Measurements from ENCODE around the gene MTMR11. TPM values are rescaled to one million over a fixed set of nuclear protein-coding genes. Genes with fewer than 3 reads are reported as not detected.

MTMR11 gene
- total RNA-seq, 2 experiments from 2014 or later = 0.51 to 0.86 TPM

GRCh38 chr1:149977345-149977744 is 40.7 kb upstream of the MTMR11 start:
- ChIA-PET CTCF (interaction anchor here (2.2 kb wide), 1 partner anchor 15 kb away, joined by 8 read pairs; no protein-coding TSS in a partner anchor), POLR2A (no interaction called here)
- no peak for ATAC-seq
- Mint-ChIP-seq H3K27ac (no peak overlapping the region), H3K4me3 (no peak overlapping the region), H3K36me3 (ENCODE audit: low read depth) (peaks cover 24% of the 10 kb centered on the region), H3K9me3 (no peaks in the 10 kb centered on the region), H3K27me3 (no peaks in the 10 kb centered on the region), H3K4me1 (ENCODE audit: low read depth) (peaks cover 27% of the 10 kb centered on the region)
- DNase-seq = no peak
- TF ChIP-seq CTCF (IDR thresholded peaks at IDR 0.05) = no peak
- intact Hi-C loops (cut with micrococcal nuclease) = no loop called here

- ATAC-seq (no peak), DNase-seq (no peak)
- no peaks in the 10 kb centered on the region for H3K27me3 Mint-ChIP-seq
- TF ChIP-seq CTCF (IDR thresholded peaks at IDR 0.05) = no peak
- POLR2A ChIA-PET = no interaction called here
- intact Hi-C loops (cut with micrococcal nuclease) = no loop called here
- peaks cover 31% of the 10 kb centered on the region for H3K36me3 Mint-ChIP-seq (ENCODE audit: low read depth)
- H3K4me1 Mint-ChIP-seq (ENCODE audit: low read depth) = no peaks in the 10 kb centered on the region
- CTCF ChIA-PET = interaction anchor here (1.9 kb wide), 1 partner anchor 11 kb away, joined by 11 read pairs; no protein-coding TSS in a partner anchor
- no peak overlapping the region for H3K4me3 Mint-ChIP-seq
- H3K27ac Mint-ChIP-seq = no peak overlapping the region
- no peaks in the 10 kb centered on the region for H3K9me3 Mint-ChIP-seq
These were observed 35.9 kb upstream of the MTMR11 start for GRCh38 chr1:149972547-149972946.

GRCh38 chr1:149967646-149968045 is 31.0 kb upstream of the MTMR11 start:
- ChIA-PET CTCF (interaction anchor here (1.1 kb wide), 1 partner anchor 198 kb away, joined by 4 read pairs; no protein-coding TSS in a partner anchor), POLR2A (no interaction called here)
- Mint-ChIP-seq H3K27ac (no peak overlapping the region), H3K36me3 (ENCODE audit: low read depth) (peaks cover 25% of the 10 kb centered on the region), H3K4me1 (ENCODE audit: low read depth) (peaks cover under 1% of the 10 kb centered on the region), H3K9me3 (no peaks in the 10 kb centered on the region), H3K4me3 (no peak overlapping the region), H3K27me3 (no peaks in the 10 kb centered on the region)
- DNase-seq (no peak), ATAC-seq (no peak)
- no peak for TF ChIP-seq CTCF (IDR thresholded peaks at IDR 0.05)
- intact Hi-C loops (cut with micrococcal nuclease) = no loop called here

- no peaks in the 10 kb centered on the region for H3K9me3 Mint-ChIP-seq
- H3K4me1 Mint-ChIP-seq (ENCODE audit: low read depth) = peaks cover 6% of the 10 kb centered on the region
- DNase-seq (no peak), ATAC-seq (no peak)
- no peak overlapping the region for H3K4me3 Mint-ChIP-seq
- H3K27me3 Mint-ChIP-seq = no peaks in the 10 kb centered on the region
- ChIA-PET POLR2A (interaction anchor here (0.6 kb wide), 1 partner anchor 35 kb away, joined by 3 read pairs; no protein-coding TSS in a partner anchor), CTCF (interaction anchor here (1.0 to 1.1 kb wide), 2 partner anchors 91 to 199 kb away, joined by 3 to 4 read pairs; no protein-coding TSS in a partner anchor)
- no peak overlapping the region for H3K27ac Mint-ChIP-seq
- H3K36me3 Mint-ChIP-seq (ENCODE audit: low read depth) = peaks cover 24% of the 10 kb centered on the region
- intact Hi-C loops (cut with micrococcal nuclease) = no loop called here
- TF ChIP-seq CTCF (IDR thresholded peaks at IDR 0.05) = no peak
These were observed 30.4 kb upstream of the MTMR11 start for GRCh38 chr1:149967041-149967440.

GRCh38 chr1:149966405-149966804 is 29.7 kb upstream of the MTMR11 start:
- intact Hi-C loops (cut with micrococcal nuclease) = no loop called here
- CTCF ChIA-PET = interaction anchor here (1.0 to 1.1 kb wide), 2 partner anchors 91 to 199 kb away, joined by 3 to 4 read pairs; no protein-coding TSS in a partner anchor
- Mint-ChIP-seq H3K4me1 (ENCODE audit: low read depth) (peaks cover 9% of the 10 kb centered on the region), H3K4me3 (no peak overlapping the region), H3K27me3 (no peaks in the 10 kb centered on the region), H3K9me3 (no peaks in the 10 kb centered on the region), H3K36me3 (ENCODE audit: low read depth) (peaks cover 25% of the 10 kb centered on the region), H3K27ac (no peak overlapping the region)
- DNase-seq (no peak), ATAC-seq (no peak)
- POLR2A ChIA-PET = interaction anchor here (0.6 kb wide), 1 partner anchor 35 kb away, joined by 3 read pairs; no protein-coding TSS in a partner anchor
- no peak for TF ChIP-seq CTCF (IDR thresholded peaks at IDR 0.05)
